GM19467 (cell line): ENCODE data around the gene TMCO4.
A peak's percentile ranks its signal among the peaks of the same experiment; 100 is the strongest.
"Not testable (repeated sequence)": the region's sequence is repeated elsewhere in the genome, so short reads cannot be mapped to it uniquely, and the experiment has no call there.

Source experiments
- ATAC-seq: cut with Tn5 transposase; IDR thresholded peaks from one replicate; pipeline ENCODE4 v1.9.1; 2021; ENCODE audit warnings: mild to moderate bottlenecking, moderate library complexity; ENCODE audit not compliant: unreplicated experiment

The TMCO4 gene

DNA sequence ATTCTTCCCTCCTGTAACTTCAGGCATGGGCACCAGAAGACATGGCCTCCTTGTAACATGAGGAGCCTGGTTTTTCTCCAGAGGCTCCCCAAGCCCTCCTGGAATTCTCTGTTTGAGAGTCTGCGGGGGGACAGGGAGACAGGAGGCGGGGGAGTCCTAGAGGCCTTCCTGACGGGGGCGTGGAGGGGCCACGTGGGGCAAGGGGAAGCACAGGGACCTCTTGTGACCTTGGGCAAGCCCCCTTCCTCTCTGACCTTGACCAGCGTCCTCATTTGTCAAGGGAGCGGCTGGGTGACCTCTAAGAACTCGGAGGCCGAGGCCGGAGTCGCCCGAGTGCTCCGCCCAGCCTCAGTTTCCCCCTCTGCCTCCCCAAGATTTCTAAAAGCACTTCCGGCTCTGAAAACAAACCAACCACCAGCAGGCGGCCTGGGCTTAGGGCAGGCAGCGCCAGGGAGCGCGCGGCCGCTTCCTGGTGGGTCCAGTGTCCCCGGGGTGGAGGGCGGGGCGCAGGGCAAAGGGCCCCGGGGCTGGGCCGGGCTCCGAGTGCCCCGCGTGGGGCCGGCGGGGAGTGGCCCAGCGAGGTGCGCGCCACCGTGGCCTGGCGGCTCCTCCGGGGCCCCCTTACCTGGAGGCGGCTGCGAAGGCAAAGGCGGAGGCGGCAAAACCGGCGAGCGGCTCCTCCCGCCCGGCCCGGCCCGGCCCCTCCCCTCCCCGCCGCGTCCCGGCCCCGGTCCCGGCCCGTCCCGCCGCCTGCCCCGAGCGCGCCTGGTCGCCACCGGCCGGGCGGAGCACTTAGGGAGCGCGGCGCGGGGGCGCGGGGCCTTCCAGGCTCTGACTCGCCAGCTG, at the start of gene TMCO4:
Gene TMCO4, minus strand, starts transcription at position 687 of the 846 bp plus-strand sequence. CDS start 19,158 bp downstream, outside the sequence.
- peak; percentile 66 for ATAC-seq

DNA sequence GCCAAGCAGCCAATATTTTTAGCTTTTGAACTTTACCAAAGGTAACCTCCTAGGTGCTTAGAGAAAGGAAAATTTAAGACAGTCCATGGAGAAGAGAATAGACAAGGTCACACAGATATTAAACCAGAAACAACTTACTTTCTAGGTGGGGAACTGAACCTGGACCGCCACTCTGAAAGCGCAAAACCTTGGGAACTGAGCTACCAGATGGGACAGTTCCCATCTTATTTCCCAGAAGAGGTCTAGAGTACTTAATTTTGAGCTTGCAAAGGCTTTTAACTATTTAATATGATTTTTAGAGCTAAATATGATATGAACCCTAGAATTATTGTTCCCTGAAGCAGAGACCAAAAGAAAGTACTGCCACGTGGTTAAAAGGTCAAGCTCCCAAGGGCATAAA, 49.6 kb upstream of the TMCO4 start:
- ATAC-seq: not testable (repeated sequence)

DNA sequence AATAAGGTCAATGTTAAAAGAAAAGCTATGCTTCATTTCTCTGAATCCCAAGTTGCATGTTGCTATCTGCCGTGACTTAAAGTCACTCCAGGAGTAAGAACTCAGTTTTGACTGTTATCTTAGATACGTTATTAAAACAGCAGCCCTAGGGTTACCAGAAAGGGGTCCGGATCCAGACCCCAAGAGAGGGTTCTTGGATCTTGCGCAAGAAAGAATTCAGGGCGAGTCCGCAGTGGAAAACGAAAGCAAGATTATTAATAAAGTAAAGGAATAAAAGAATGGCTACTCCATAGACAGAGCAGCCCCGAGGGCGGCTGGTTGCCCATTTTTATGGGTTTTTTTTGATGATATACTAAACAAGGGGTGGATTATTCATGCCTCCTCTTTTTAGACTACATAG, 47.6 kb upstream of the TMCO4 start:
- ATAC-seq: not testable (repeated sequence)

DNA sequence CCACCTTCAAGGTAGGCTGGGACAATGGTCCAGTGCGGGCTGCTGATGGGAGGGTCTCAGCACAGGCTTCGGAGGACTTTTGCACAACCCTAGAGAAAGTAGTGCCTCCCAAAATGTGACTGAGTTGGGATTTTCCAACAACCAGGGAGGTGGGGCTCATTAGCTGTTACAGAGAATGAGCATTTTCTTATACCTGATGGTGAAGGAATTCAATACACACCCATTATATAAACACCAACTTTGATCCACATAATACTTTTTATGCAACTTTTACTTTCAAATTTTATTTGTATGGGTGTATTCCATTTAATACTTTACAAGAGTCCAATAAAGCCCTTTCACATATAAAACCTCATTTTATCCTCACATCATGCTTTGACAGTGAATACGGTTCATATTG, 46.6 kb upstream of the TMCO4 start:
- ATAC-seq: no peak

DNA sequence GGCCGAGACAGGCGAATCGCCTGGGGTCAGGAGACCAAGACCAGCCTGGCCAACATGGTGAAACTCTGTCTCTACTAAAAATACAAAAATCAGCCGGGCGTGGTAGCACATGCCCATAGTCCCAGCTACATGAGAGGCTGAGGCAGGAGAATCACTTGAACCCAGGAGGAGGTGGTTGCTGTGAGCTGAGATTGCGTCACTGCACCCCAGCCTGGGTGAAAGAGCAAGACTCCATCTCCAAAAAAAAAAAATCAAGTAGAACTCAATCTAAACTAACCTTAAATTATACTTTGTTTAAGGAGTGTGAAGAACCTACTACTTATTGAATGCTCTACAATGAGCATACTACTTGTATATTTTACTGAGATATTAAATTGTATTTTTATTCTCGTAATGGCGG, 45.8 kb upstream of the TMCO4 start:
- ATAC-seq: no peak

DNA sequence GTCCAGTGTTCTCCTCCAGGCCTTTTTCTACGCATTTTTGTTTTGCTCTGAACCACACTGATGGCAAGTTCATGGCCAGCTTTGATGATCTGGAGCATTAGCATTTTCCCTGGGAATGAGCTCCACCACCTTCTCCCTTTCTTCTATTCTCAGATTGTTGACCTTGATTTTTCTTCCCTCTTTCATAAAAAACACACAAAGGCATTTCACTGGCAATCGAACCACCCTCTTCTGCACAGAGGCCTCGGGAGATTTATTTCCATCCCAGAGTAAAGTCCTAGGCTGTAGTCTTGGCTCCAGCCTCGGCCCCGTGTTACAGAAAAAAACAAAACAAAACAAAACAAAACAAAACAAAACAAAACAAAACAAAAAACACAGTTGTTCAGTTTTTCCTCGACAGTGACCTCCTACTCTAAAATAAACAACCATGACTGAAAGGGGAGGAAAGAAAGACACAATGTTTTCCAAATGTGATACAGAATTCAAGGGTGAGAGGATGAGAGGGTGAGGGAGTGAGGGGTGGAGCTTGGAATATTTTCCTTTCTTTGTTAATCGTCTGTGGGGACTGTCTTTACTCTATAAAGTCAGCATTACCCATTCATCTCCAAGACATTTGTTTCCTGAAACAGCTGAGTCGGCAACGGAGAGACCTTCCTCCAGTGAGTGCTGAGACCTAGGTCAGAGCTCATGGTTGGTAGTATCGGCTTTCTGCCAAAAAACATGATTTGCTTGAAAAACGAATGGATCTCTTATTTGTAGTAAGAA, 45.2 kb upstream of the TMCO4 start:
- ATAC-seq: no peak

DNA sequence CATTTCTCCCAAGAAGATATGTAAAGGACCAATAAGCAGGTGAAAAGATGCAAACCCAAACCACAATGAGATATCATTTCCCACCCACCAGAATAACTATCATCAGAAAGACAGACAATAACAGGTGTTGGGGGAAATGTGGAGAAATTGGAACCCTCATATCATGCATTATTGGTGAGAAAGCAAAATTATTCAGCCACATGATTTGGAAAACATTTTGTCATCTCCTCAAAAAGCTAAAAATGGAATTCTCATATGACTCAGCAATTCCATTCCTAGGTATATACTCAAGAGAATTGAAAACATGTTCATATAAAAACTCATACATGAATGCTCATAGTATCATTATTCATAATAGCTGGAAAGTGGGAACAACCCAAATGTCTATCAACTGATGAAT, 40.5 kb upstream of the TMCO4 start:
- no peak for ATAC-seq

DNA sequence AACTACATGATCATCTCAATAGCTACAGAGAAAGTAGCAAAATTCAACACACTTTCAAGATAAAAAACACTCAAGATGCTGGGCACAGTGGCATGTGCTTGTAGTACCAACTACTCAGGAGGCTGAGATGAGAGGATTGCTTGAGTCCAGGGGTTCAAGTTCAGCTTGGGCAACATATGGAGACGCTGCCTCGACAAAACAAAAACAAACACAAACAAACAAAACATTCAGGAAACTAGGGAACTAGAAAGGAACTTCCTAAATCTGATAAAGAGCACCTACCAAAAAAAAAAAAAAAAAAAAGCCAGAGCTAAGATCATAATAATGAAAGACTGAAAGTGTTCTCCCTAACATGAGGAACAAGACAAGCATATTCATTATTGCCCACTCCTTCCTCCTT, 38.1 kb upstream of the TMCO4 start:
- ATAC-seq: no peak

DNA sequence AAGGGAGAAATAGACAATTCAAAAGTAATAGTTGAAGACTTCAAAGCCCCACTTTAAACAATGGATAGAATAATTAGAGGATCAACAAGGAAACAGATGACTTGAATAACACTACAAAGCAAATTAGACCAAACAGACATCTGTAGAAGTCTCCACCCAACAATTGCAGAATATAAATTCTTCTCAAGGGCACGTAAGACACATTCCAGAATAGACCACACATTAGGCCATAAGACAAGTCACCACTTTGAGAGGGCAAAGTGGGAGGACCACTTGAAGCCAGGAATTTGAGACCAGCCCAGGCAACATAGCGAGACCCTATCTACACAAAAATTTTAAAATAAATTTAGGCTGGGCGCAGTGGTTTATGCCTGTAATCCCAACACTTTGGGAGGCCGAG, 35.9 kb upstream of the TMCO4 start:
- no peak for ATAC-seq

DNA sequence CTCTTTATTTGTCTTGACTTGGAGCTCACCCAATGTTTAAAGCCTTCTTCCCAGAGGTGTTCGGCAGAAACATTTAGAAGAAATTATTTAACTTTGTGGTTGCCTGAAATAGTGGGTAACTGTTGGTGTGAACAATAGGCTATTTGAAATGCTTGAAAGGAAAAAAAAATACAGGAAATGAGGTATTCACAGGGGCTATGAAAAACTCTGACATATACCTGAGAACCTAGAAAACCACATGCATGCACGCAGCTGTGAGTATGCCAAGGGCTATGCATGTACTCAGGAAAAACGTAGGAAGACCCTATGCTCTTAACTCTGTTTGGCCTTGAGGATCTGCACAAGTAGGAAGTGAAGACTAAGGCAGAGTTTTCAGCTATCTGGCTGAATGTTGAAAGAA, 31.7 kb upstream of the TMCO4 start:
- ATAC-seq: no peak

DNA sequence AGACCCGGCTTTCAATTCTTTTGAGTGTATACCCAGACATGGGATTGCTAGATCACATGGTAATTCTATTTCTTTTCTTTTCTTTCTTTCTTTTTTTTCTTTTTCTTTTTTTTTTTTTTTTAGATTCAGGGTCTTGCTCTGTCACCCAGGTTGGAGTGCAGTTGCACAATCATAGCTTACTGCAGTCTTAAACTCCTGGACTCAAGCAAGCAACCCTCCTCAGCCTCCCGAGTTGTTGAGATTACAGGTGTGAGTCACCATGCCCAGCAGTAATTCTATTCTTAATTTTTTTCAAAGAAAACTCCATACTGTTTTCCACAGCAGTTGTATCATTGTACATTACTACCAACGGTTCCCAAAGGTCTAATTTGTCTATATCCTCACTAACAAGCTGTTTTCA, 28.8 kb upstream of the TMCO4 start:
- no peak for ATAC-seq

DNA sequence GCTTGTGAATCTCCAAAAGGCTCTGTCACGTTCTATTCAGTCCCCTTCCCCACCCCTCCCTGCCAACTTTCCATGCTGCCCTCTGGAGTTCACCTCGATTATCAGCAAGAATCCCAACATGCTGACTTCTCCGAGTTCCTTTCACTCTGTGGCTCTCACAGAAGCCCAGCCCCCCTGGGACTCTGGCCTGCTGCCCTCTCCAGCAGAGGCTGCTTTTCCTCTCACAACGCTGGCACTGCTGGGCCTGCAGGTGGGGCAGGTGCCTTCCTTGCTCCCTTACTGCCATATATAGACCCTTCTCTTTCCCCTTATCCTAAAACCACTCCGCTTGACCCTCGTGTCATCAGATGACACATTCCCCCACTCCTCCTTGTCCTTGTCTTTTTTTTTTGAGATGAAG, 25.6 kb upstream of the TMCO4 start:
- no peak for ATAC-seq

DNA sequence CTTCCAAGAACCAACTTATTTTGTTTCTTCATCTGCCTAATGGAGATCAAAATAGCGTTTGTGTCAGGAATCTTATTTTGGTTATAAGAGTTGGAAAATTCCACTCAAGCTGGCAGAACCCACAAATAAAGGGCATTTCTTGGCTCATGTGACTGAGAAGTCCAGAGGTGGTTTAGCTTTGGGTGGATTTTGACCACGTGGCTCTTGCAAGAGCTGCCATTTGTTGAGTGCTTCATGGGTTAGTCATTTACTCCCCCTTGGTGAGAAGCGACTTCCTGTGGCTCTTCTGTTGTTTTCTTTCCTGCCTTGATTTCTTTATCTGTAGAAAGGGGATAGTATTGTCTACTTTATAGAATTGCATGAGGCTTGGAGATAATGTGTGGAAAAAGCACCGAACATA, 24.8 kb upstream of the TMCO4 start:
- no peak for ATAC-seq

DNA sequence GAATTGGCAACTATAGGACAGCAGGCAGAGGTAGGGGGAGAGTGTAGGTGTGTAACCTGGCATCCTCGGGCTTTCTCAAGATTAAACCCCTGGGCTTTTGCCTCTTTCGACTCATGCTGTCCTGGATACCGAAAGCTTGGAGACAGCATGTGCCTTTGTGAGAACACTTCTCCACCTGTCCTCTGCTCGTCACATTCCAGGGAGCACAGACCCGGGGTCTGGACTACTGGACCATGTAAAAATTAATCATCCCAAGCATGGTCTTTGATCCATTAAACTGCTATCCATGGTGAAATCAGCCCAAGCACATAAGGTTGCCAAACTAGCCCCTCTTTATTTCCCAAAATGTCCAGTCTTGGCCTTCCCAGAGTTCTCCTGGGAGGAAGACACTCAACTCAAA, 24.3 kb upstream of the TMCO4 start:
- no peak for ATAC-seq

DNA sequence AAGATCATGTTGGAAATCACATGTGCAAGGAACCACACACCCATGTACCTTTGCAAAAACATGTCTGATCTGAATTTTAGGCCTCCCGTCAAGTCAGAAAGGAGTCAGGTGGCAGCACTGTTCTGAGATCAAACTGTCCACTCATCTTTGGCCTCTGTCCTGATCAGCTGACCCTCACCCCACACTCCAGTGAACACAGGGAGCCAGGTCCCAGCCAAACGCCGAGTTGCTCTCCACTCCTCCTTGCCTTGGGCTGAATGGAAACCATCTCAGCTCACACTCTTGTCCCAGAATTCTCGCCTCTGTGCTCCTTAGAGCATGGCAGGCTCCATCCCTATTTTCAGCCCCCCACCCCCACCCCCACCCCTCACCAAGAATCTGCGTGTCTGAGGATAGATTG, 20.0 kb upstream of the TMCO4 start:
- ATAC-seq: no peak

DNA sequence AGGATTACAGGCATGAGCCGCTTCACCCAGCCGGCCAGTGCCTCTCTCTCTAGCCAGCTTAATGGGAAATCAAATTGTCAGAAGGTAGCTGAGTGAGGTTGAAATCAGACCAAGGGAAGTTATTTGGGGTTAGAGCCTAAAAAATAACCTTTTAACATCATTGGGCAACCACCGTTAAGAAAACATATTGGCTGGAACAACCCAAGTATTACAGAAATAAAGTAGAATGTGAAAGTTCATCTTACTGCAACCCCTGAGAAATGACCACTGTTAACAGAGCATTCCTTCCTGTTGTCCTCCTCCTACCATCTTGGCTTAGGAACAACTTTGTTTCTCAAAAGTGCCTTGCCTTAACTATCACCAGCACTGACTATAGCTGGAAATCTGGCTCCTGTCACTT, 18.6 kb upstream of the TMCO4 start:
- no peak for ATAC-seq

DNA sequence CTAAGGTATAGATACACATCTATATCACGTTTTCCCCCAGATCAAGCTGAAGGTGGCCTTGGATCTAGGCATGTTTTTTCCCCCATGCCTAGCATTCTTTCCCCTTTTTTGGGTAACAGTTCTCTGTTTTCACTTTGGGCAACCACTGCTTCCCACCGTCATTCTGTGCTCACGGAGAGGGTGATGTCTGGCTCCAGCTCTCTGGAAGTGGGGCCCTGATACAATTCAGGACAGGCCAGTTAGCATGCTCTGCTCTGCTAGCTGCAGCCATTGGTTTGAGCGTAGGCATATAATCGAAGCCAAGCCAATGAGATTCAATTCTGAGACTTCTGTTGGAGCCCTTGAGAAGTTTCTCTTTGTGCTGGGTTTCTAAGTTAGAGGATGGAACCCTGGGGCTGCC, 17.4 kb upstream of the TMCO4 start:
- ATAC-seq: no peak

DNA sequence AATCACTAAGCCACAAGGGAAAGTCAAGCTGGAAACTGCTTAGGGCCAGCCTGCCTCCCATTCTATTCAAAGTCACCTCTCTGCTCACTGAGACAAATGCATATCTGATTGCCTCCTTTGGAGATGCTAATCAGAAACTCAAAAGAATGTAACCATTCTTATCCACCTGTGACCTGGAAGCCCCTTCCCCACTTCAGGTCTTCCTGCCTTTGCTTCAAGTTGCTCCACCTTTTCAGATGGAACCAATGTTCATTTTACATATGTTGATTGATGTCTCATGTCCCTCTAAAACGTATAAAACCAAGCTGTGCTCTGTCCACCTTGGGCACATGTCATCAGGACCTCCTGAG, 17.0 kb upstream of the TMCO4 start:
- ATAC-seq: not testable (repeated sequence)

DNA sequence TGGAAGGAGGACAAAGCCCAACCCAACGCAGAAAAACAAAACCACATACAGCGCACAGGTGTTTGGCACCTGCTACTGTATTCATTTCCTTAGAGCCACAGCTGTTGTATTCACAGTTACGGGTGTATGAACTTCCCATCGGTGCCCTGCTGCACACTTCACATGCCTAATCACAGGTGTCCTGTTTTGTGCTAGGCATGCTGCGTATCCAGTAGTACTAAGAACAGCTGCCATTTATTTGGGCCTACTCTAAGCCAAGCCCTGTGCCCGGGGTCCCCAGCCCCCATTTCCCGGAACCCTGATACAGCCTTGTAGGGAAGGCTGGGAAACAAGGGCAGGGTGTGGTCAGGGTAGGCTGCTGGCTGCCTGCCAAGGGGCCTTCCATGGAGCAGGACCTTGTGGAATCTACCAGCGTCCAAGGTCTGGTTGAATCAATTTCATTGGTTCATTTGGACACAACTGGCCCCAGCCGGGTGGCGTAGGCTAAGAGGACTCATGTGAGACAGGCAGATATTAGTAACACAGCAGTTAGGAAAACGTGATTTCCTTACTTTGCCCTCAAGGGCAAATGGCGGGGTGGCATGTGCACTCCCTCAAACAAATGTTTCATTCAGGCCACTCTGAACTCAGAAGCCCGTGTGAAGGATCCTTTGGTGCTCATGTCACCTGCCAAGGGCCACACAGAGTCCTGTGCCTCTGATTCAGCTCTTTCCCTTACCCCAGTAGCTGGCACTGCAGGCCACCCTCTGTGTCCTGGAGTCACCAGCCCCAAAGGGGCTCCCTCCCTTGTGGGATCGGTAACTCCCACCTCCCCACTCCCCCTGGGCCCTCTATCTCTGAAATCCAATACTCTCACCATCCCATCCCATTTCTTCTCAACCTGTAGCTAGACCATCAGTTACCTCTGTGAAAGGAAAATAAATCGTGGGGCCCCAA, 16.4 kb upstream of the TMCO4 start:
- ATAC-seq: no peak

DNA sequence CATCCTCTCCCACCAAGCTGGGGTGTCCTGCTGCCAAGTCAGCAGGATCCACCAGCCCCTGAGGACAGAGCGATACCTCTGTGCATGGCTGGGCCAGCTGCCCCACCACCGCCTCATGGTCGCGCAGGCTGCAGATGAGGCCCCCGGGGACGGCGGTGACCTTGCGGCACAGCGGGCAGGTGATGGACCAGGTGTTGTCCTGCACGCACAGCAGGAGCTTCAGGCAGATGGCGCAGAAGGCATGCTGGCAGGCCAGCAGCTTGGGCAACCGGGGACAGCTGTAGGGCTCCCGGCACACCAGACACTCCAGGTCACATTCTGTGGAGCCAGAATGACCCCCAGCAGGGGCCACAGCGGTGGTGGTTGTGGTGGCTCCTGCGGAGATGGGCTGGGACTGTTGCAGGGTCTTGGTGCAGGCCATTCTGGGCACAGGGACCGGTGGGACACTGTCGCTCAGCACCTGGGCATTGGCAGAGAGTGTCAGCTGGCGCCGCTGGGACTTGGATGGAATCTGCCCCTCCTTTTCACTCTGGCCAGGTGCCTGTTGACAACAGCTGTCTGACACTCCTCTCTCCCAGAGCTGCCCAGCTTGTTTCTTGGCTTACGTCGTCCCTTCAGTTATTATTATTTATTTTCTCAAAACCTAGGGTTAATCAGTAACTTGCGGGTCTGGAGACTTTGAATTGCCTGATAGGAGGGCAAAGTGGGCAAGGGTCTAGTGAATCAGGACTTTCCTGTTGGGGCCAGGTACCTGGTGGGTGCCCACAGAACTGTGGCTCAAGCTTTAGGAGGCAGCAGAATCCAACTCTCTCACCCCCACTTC, 15.2 kb upstream of the TMCO4 start, which contains the start of gene RNF186:
Gene RNF186, minus strand, starts transcription at position 603 of the 823 bp plus-strand sequence. Its CDS starts 182 bp downstream, at position 421.
- ATAC-seq: no peak
